Upper lobe of right lung (tissue), 1 donor: ENCODE measurements around the gene CD47. TPM values are rescaled to one million over a fixed set of nuclear protein-coding genes. Genes with fewer than 3 reads are reported as not detected.
A peak's percentile ranks its signal among the peaks of the same experiment; 100 is the strongest.

Source experiments
- ATAC-seq: fragments of 200-7000 bp; cut with Tn5 transposase; one replicate; pipeline ENCODE4 v1.9.1; 2020; ENCODE audit warnings: mild to moderate bottlenecking, moderate library complexity
- DNase-seq: peaks from one replicate; pipeline ENCODE4 v3.0.0-alpha.2; 2020
- H3K27ac ChIP-seq: fragments of 200-600 bp; one replicate; pipeline ENCODE4 v1.8.0; 2022
- H3K27me3 ChIP-seq: fragments of 200-600 bp; one replicate; pipeline ENCODE4 v1.8.0; 2022; ENCODE audit warnings: mild to moderate bottlenecking
- H3K36me3 ChIP-seq: fragments of 200-600 bp; one replicate; pipeline ENCODE4 v1.8.0; 2022
- H3K4me1 ChIP-seq: fragments of 200-600 bp; one replicate; pipeline ENCODE4 v1.8.0; 2022
- H3K4me3 ChIP-seq: fragments of 200-600 bp; one replicate; pipeline ENCODE4 v1.8.0; 2022; ENCODE audit warnings: mild to moderate bottlenecking
- H3K9me3 ChIP-seq: fragments of 200-600 bp; one replicate; pipeline ENCODE4 v1.8.0; 2022
- CTCF ChIP-seq: fragments of 200-600 bp; IDR thresholded peaks from one replicate; pipeline ENCODE4 v1.8.0; 2022; ENCODE audit warnings: antibody characterized with exemption
- intact Hi-C: fragments of 100-400 bp; cut with DNase I; formaldehyde crosslinking; loops from one replicate; pipeline ENCODE4 v1.11.0; 2022
- total RNA-seq: library from RNA; stranded (reverse); fragmentation: NEBNext Ultra II Directional; extraction: Animal tissue kit (Norgen Biotek cat#: 25700); gene quantifications from one replicate; pipeline ENCODE4 v1.2.1, GENCODE V29; 2021
- donor health status: DM: no; HTN: yes; CAD: no; lungs with severe emphysema.

The CD47 gene
- total RNA-seq, 1 donor from 2014 or later, result 228 TPM

- Histone ChIP-seq H3K4me3 (no peak overlapping the region), H3K27me3 (no peaks in the 10 kb centered on the region), H3K4me1 (no peaks in the 10 kb centered on the region), H3K9me3 (no peaks in the 10 kb centered on the region), H3K27ac (no peak overlapping the region), H3K36me3 (no peaks in the 10 kb centered on the region)
- no peak for DNase-seq
- intact Hi-C loops, result no loop called here
- no peak for TF ChIP-seq CTCF
- ATAC-seq, result no peak
Measured at GRCh38 chr3:108036401-108036800, 54.4 kb downstream of the CD47 start.

- no peak overlapping the region for H3K4me3 ChIP-seq
- DNase-seq (no peak), ATAC-seq (peak; percentile 42)
- H3K27ac ChIP-seq, result no peak overlapping the region
- TF ChIP-seq CTCF, result no peak
- no peaks in the 10 kb centered on the region for H3K36me3 ChIP-seq
- no peaks in the 10 kb centered on the region for H3K4me1 ChIP-seq
- intact Hi-C loops, result no loop called here
- H3K9me3 ChIP-seq, result no peaks in the 10 kb centered on the region
- H3K27me3 ChIP-seq, result no peaks in the 10 kb centered on the region
Measured at GRCh38 chr3:108035751-108036150, 55.1 kb downstream of the CD47 start.

DNA sequence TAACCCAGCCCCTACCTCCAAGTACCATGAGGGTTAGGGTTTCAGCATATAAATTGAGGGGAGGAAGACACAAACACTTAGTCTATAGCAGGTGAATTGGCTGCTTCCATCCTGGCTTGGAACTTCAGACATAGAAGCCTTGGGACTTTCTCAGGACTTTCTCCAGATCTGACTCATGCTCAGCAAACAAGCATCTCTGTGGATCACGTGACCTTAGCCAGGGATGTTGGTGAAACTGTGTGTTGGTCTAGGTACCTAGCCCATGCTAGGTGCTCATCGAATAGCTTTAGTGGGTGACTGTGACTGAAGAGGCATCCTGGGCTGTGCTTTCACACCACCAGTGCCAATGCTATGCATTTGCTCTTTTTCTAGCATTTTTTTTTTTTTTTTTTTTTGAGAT lies 58.9 kb downstream of the CD47 start:
- TF ChIP-seq CTCF, result no peak
- Histone ChIP-seq H3K36me3 (no peaks in the 10 kb centered on the region), H3K27ac (no peak overlapping the region), H3K9me3 (no peaks in the 10 kb centered on the region), H3K4me1 (no peaks in the 10 kb centered on the region), H3K4me3 (no peak overlapping the region), H3K27me3 (no peaks in the 10 kb centered on the region)
- ATAC-seq (no peak), DNase-seq (no peak)
- intact Hi-C loops, result no loop called here

GRCh38 chr3:108030960-108031359 lies 59.9 kb downstream of the CD47 start:
- intact Hi-C loops, result no loop called here
- Histone ChIP-seq H3K27ac (no peak overlapping the region), H3K9me3 (no peaks in the 10 kb centered on the region), H3K36me3 (no peaks in the 10 kb centered on the region), H3K4me3 (no peak overlapping the region), H3K27me3 (no peaks in the 10 kb centered on the region), H3K4me1 (no peaks in the 10 kb centered on the region)
- DNase-seq, result no peak
- no peak for TF ChIP-seq CTCF
- no peak for ATAC-seq

DNA sequence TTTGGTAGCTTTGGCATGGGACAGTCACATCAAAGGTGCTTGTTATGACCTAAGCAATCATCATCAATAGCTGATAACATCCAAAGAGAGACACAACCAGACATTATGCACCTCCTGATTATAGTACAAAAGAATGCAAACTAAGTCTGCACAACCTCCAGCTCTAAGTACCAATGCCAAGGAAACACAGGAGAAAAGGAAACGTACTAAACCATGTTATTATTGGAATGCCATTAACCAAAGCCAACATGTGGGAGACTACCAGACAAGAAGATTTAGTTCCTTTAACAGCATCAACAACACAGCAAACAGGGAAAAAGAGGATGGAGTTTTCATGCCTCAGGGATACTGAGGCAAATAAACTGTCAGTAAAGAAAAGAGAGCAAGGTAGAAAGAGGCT lies 61.4 kb downstream of the CD47 start:
- Histone ChIP-seq H3K27me3 (no peaks in the 10 kb centered on the region), H3K9me3 (no peaks in the 10 kb centered on the region), H3K4me3 (no peak overlapping the region), H3K27ac (no peak overlapping the region), H3K36me3 (no peaks in the 10 kb centered on the region), H3K4me1 (no peaks in the 10 kb centered on the region)
- no peak for TF ChIP-seq CTCF
- intact Hi-C loops, result no loop called here
- ATAC-seq (no peak), DNase-seq (no peak)

- Histone ChIP-seq H3K9me3 (no peaks in the 10 kb centered on the region), H3K4me3 (no peak overlapping the region), H3K27ac (no peak overlapping the region), H3K27me3 (no peaks in the 10 kb centered on the region), H3K36me3 (no peaks in the 10 kb centered on the region), H3K4me1 (no peaks in the 10 kb centered on the region)
- intact Hi-C loops, result no loop called here
- no peak for ATAC-seq
- no peak for DNase-seq
- no peak for TF ChIP-seq CTCF
Measured at GRCh38 chr3:108028896-108029295, 61.9 kb downstream of the CD47 start.
